ENCODE data around the gene TPI1.

TPI1 gene

GRCh38 chr12:6819106-6820030 lies 48.0 kb upstream of the TPI1 start:
- Histone ChIP-seq H3K4me1 (ENCODE audit: low read depth, poor library complexity, severe bottlenecking) (no peaks in the 10 kb centered on the region), H2AFZ (ENCODE audit: low read depth) (no peak overlapping the region), H4K20me1 (ENCODE audit: insufficient read depth) (no peaks in the 10 kb centered on the region), H3K36me3 (ENCODE audit: insufficient read depth) (no peaks in the 10 kb centered on the region), H3K27me3 (ENCODE audit: insufficient read depth, low read depth) (peaks cover 44% of the 10 kb centered on the region), H3K9ac (no peak overlapping the region), H3K4me3 (IDR thresholded peaks at IDR 0.05; ENCODE audit: insufficient read depth, low read depth, low read length) (no peak overlapping the region), H3K4me2 (no peak overlapping the region), H3K27ac (no peak overlapping the region), H3K79me2 (ENCODE audit: insufficient read depth, low read depth) (no peaks in the 10 kb centered on the region)
- TF ChIP-seq, protein P1, sequence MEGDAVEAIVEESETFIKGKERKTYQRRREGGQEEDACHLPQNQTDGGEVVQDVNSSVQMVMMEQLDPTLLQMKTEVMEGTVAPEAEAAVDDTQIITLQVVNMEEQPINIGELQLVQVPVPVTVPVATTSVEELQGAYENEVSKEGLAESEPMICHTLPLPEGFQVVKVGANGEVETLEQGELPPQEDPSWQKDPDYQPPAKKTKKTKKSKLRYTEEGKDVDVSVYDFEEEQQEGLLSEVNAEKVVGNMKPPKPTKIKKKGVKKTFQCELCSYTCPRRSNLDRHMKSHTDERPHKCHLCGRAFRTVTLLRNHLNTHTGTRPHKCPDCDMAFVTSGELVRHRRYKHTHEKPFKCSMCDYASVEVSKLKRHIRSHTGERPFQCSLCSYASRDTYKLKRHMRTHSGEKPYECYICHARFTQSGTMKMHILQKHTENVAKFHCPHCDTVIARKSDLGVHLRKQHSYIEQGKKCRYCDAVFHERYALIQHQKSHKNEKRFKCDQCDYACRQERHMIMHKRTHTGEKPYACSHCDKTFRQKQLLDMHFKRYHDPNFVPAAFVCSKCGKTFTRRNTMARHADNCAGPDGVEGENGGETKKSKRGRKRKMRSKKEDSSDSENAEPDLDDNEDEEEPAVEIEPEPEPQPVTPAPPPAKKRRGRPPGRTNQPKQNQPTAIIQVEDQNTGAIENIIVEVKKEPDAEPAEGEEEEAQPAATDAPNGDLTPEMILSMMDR (conservative IDR thresholded peaks at IDR 0.05; ENCODE audit: low read depth, low read length), result no peak

DNA sequence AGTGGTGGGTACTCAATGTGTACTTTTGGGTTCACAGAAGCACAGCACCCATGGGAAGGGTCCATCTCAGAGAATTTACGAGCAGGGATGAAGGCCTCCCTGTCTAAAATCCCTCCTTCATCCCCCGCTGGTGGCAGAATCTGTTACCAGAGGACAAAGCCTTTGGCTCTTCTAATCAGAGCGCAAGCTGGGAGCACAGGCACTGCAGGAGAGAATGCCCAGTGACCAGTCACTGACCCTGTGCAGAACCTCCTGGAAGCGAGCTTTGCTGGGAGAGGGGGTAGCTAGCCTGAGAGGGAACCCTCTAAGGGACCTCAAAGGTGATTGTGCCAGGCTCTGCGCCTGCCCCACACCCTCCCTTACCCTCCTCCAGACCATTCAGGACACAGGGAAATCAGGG lies 47.2 kb upstream of the TPI1 start:
- TF ChIP-seq, protein P1 (conservative IDR thresholded peaks at IDR 0.05; ENCODE audit: low read depth, low read length), result no peak
- no peak overlapping the region for H2AFZ ChIP-seq (ENCODE audit: low read depth)
- H3K79me2 ChIP-seq (ENCODE audit: insufficient read depth, low read depth), result no peaks in the 10 kb centered on the region
- H3K27ac ChIP-seq, result no peak overlapping the region
- H3K36me3 ChIP-seq (ENCODE audit: insufficient read depth), result no peaks in the 10 kb centered on the region
- H3K4me3 ChIP-seq (IDR thresholded peaks at IDR 0.05; ENCODE audit: insufficient read depth, low read depth, low read length), result no peak overlapping the region
- no peak overlapping the region for H3K9ac ChIP-seq
- H4K20me1 ChIP-seq (ENCODE audit: insufficient read depth), result no peaks in the 10 kb centered on the region
- peaks cover 48% of the 10 kb centered on the region for H3K27me3 ChIP-seq (ENCODE audit: insufficient read depth, low read depth)
- no peak overlapping the region for H3K4me2 ChIP-seq
- no peaks in the 10 kb centered on the region for H3K4me1 ChIP-seq (ENCODE audit: low read depth, poor library complexity, severe bottlenecking)

DNA sequence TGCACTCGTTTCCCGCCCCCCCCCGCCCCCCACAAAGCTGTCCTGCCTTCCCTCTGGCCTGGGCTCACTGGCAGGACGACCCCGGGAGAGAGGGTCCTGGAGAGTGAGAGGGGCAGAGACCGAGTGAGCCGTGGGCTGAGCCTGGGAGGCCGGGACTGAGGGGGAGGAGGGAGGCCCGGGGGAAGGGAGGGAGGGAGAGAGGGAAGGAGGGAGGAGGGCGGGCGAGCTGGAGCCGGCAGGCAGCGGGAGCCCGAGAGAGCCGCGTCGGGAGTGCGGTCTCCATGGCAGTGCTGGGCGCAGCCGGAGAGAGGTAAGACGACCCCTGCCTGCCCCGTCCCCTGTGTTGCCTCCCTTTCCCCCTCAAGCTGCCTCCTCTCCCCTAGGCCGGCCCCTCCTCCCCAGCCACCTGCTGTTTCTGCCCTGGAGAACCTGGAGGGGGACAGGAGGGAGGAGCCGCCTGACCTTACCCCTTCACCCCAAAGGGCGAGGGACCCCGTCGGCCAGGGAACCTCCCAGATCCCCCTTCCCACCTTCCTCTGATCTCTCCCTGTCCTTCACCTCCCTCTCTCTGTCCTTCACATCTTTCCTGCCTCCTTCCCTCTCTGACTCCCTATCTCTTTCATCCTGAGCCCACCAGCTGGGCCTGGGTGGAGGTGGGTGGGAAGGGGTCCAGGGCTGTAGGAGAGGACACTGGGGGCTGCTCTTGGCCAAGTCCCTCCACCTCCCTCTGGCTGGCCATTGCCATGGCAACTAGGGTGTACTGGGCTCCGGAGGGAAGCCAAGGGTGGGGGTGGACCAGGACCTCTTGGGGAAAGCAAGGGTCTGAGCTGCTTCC lies 45.5 kb upstream of the TPI1 start, which contains the start of gene GPR162:
Gene GPR162, plus strand, starts transcription at position 231 of the 835 bp plus-strand sequence. CDS start 2,078 bp downstream, outside the sequence.
- no peak within 1 kb of the TSS for H3K4me3 ChIP-seq (IDR thresholded peaks at IDR 0.05; ENCODE audit: insufficient read depth, low read depth, low read length)
- no peaks in the 10 kb centered on the region for H3K79me2 ChIP-seq (ENCODE audit: insufficient read depth, low read depth)
- TF ChIP-seq, protein P1 (conservative IDR thresholded peaks at IDR 0.05; ENCODE audit: low read depth, low read length), result no peak
- peaks cover 6% of the 10 kb centered on the region for H3K4me1 ChIP-seq (ENCODE audit: low read depth, poor library complexity, severe bottlenecking)
- H3K27me3 ChIP-seq (ENCODE audit: insufficient read depth, low read depth), result peaks cover 60% of the 10 kb centered on the region
- H2AFZ ChIP-seq (ENCODE audit: low read depth), result no peak within 1 kb of the TSS
- H3K9ac ChIP-seq, result no peak within 1 kb of the TSS
- no peaks in the 10 kb centered on the region for H4K20me1 ChIP-seq (ENCODE audit: insufficient read depth)
- no peak within 1 kb of the TSS for H3K27ac ChIP-seq
- H3K4me2 ChIP-seq, result no peak within 1 kb of the TSS
- no peaks in the 10 kb centered on the region for H3K36me3 ChIP-seq (ENCODE audit: insufficient read depth)

GRCh38 chr12:6822426-6823135 lies 44.8 kb upstream of the TPI1 start:
- peaks cover 66% of the 10 kb centered on the region for H3K27me3 ChIP-seq (ENCODE audit: insufficient read depth, low read depth)
- H3K9ac ChIP-seq, result no peak overlapping the region
- H3K79me2 ChIP-seq (ENCODE audit: insufficient read depth, low read depth), result no peaks in the 10 kb centered on the region
- H4K20me1 ChIP-seq (ENCODE audit: insufficient read depth), result no peaks in the 10 kb centered on the region
- H3K4me2 ChIP-seq, result no peak overlapping the region
- no peak overlapping the region for H2AFZ ChIP-seq (ENCODE audit: low read depth)
- no peak overlapping the region for H3K27ac ChIP-seq
- TF ChIP-seq, protein P1 (conservative IDR thresholded peaks at IDR 0.05; ENCODE audit: low read depth, low read length), result no peak
- no peak overlapping the region for H3K4me3 ChIP-seq (IDR thresholded peaks at IDR 0.05; ENCODE audit: insufficient read depth, low read depth, low read length)
- H3K4me1 ChIP-seq (ENCODE audit: low read depth, poor library complexity, severe bottlenecking), result peaks cover 6% of the 10 kb centered on the region
- no peaks in the 10 kb centered on the region for H3K36me3 ChIP-seq (ENCODE audit: insufficient read depth)

Measured in KMS-11 (cell line).